Measurements from ENCODE around the gene NECTIN4.

The NECTIN4 gene

GRCh38 chr1:161021165-161021969 lies 68.0 kb downstream of the NECTIN4 start:
- peak; percentile 85 for DNase-seq
